Liver (tissue), 9 donors: Measurements from ENCODE around the gene PLA2G5. TPM values are rescaled to one million over a fixed set of nuclear protein-coding genes. Genes with fewer than 3 reads are reported as not detected.

Experiments used
- DNase-seq: peaks from one replicate; pipeline ENCODE4 v3.0.0-alpha.2; 2017; ENCODE audit warnings: low spot score
- H3K27ac ChIP-seq, 2 donors: one replicate each; pipeline ENCODE4 v1.7.0; 2013; ENCODE audit warnings: inconsistent platforms in 2 of 2, low read length in 2 of 2, control low read depth in 1 of 2, low read depth in 1 of 2, mild to moderate bottlenecking in 1 of 2
- H3K27me3 ChIP-seq, 4 donors: one replicate each; pipeline versions ENCODE4 v1.6.1 to v1.7.0; 2013; ENCODE audit warnings: low read length in 3 of 4, inconsistent platforms in 1 of 4, mild to moderate bottlenecking in 1 of 4, moderate library complexity in 1 of 4; ENCODE audit not compliant: control insufficient read depth in 4 of 4, insufficient read depth in 4 of 4
- H3K36me3 ChIP-seq, 4 donors: one replicate each; pipeline versions ENCODE4 v1.6.1 to v1.7.0; 2013; ENCODE audit warnings: low read length in 3 of 4, mild to moderate bottlenecking in 3 of 4, low read depth in 1 of 4, moderate library complexity in 1 of 4; ENCODE audit not compliant: control insufficient read depth in 4 of 4, insufficient read depth in 3 of 4
- H3K4me1 ChIP-seq, 4 donors: one replicate each; pipeline versions ENCODE4 v1.6.1 to v1.7.0; 2013; ENCODE audit warnings: low read length in 3 of 4, mild to moderate bottlenecking in 3 of 4, moderate library complexity in 1 of 4; ENCODE audit not compliant: control insufficient read depth in 4 of 4, insufficient read depth in 4 of 4
- H3K4me3 ChIP-seq, 3 donors: one replicate each; pipeline versions ENCODE4 v1.6.1 to v1.7.0; 2013; ENCODE audit warnings: low read length in 3 of 3, control low read depth in 1 of 3, low read depth in 1 of 3, mild to moderate bottlenecking in 1 of 3
- H3K9ac ChIP-seq, 2 donors: one replicate each; pipeline ENCODE4 v1.7.0; 2013; ENCODE audit warnings: low read length in 2 of 2, mild to moderate bottlenecking in 2 of 2, moderate library complexity in 2 of 2, control low read depth in 1 of 2, low read depth in 1 of 2
- H3K9me3 ChIP-seq, 4 donors: one replicate each; pipeline versions ENCODE4 v1.6.1 to v1.7.0; 2013; ENCODE audit warnings: low read length in 3 of 4; ENCODE audit not compliant: control insufficient read depth in 4 of 4
- EGR1 ChIP-seq, 2 donors: IDR thresholded peaks; 2 replicates each; pipeline ENCODE4 v1.6.1; 2016 to 2018; ENCODE audit warnings: antibody characterized with exemption in 2 of 2, low read depth in 2 of 2
- FOXA1 ChIP-seq: IDR thresholded peaks from 2 replicates; pipeline ENCODE4 v1.6.1; 2016; ENCODE audit warnings: antibody characterized with exemption
- GABPA ChIP-seq, 2 donors: IDR thresholded peaks in 1 of 2; conservative IDR thresholded peaks in 1 of 2; 2 replicates each; pipeline ENCODE4 v1.6.1; 2016; ENCODE audit warnings: antibody characterized with exemption in 2 of 2, mild to moderate bottlenecking in 1 of 2, moderate library complexity in 1 of 2
- HNF4A ChIP-seq, 2 donors: conservative IDR thresholded peaks; 2 replicates each; pipeline ENCODE4 v1.6.1; 2016; ENCODE audit warnings: antibody characterized with exemption in 2 of 2, mild to moderate bottlenecking in 2 of 2
- HNF4G ChIP-seq: IDR thresholded peaks from 2 replicates; pipeline ENCODE4 v1.6.1; 2016; ENCODE audit warnings: antibody characterized with exemption
- JUND ChIP-seq, 2 donors: IDR thresholded peaks; 2 replicates each; pipeline ENCODE4 v1.6.1; 2016; ENCODE audit warnings: antibody characterized with exemption in 2 of 2
- NR2F2 ChIP-seq: IDR thresholded peaks from 2 replicates; pipeline ENCODE4 v1.6.1; 2016; ENCODE audit warnings: antibody characterized with exemption
- RAD21 ChIP-seq, 2 donors: IDR thresholded peaks; 2 replicates each; pipeline ENCODE4 v1.6.1; 2016; ENCODE audit warnings: antibody characterized with exemption in 2 of 2, mild to moderate bottlenecking in 2 of 2
- RXRA ChIP-seq, 2 donors: IDR thresholded peaks; 2 replicates each; pipeline ENCODE4 v1.6.1; 2017 to 2018; ENCODE audit warnings: antibody characterized with exemption in 2 of 2, mild to moderate bottlenecking in 1 of 2
- SP1 ChIP-seq: IDR thresholded peaks from 2 replicates; pipeline ENCODE4 v1.6.1; 2018; ENCODE audit warnings: antibody characterized with exemption, mild to moderate bottlenecking
- TAF1 ChIP-seq: conservative IDR thresholded peaks from 2 replicates; pipeline ENCODE4 v1.6.1; 2016; ENCODE audit warnings: antibody characterized with exemption, mild to moderate bottlenecking
- YY1 ChIP-seq: IDR thresholded peaks from 2 replicates; pipeline ENCODE4 v1.6.1; 2016; ENCODE audit warnings: antibody characterized with exemption, mild to moderate bottlenecking
- WGBS: extraction: QIAGEN DNeasy Blood & Tissue Kit; methylation state at CpG from one replicate; pipeline ENCODE4 v1.1.7; 2013; 5-methylcytosine and 5-hydroxymethylcytosine counted together
- polyA plus RNA-seq, 2 donors: library from polyadenylated mRNA; stranded (reverse) in 1 of 2; unstranded in 1 of 2; fragments of 200-250 nt in 1 of 2; fragments of >200 nt in 1 of 2; fragmentation: Nextera tagmentation in 1 of 2; extraction: Ambion mirVana in 1 of 2; gene quantifications; one replicate each; pipeline versions ENCODE4 v1.2.1 to v1.2.3, GENCODE V29; 2013 to 2015
- total RNA-seq, 2 donors: library from RNA; depleted of rRNA; stranded (reverse); fragments of >200 nt; gene quantifications; one replicate each; pipeline ENCODE4 v1.2.3, GENCODE V29; 2014
- TF ChIP-seq, protein P1 (sequence below): fragments of 150-350 bp; IDR thresholded peaks from 2 replicates; pipeline ENCODE4 v1.5.1; 2017; ENCODE audit warnings: improper control_type of control experiment, low read depth, low read length; ENCODE audit not compliant: missing input control
- TF ChIP-seq, protein P2 (sequence below): IDR thresholded peaks from 2 replicates; pipeline ENCODE4 v1.6.1; 2016; ENCODE audit warnings: antibody characterized with exemption
- TF ChIP-seq, protein P3 (sequence below): IDR thresholded peaks from 2 replicates; pipeline ENCODE4 v1.6.1; 2016; ENCODE audit warnings: antibody characterized with exemption
- TF ChIP-seq, protein P4 (sequence below): IDR thresholded peaks from 2 replicates; pipeline ENCODE4 v1.6.1; 2016; ENCODE audit warnings: antibody characterized with exemption
- TF ChIP-seq, protein P5 (sequence below): IDR thresholded peaks from 2 replicates; pipeline ENCODE4 v1.6.1; 2016; ENCODE audit warnings: antibody characterized with exemption, mild to moderate bottlenecking
- donor health status: healthy.
- donor health status: healthy.
- donor health status: healthy.
- donor health status: healthy.
- donor health status: healthy.

Gene PLA2G5
- total and polyA plus RNA-seq, 4 donors = 2.0 to 2.9 (median 2.3) TPM; not detected in 1

DNA sequence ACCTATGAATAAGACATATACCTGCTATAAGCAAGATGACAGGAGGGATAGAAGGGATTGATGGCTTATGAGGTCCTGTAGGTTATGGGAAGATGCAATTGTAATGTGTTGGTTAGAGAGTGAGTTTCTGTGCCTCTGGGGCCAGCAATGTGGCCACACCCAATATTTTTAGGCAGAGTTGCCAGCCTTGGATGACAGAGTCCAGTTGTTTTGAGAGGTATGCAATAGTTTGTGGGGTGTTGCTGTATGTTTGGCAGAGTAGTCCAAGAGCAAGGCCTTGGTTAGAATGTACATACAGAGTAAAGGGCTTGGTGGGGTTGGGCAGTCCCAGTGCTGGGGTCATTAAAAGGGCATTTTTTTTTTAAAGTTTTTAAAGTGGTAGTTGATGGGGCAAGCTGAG, 36.6 kb upstream of the PLA2G5 start:
- H3K9me3 ChIP-seq = peaks cover 0 to 2% (median under 1%) of the 10 kb centered on the region in 4 donors
- DNase-seq = no peak
- H3K9ac ChIP-seq = no peak overlapping the region
- TF ChIP-seq RXRA (IDR thresholded peaks at IDR 0.05) (no peak), NR2F2 (no peak), FOXA1 (no peak), HNF4G (no peak), SP1 (no peak), EGR1 (IDR thresholded peaks at IDR 0.05; ENCODE audit: low read depth in 2 of 2) (no peak), HNF4A (conservative IDR thresholded peaks at IDR 0.05) (no peak), TAF1 (no peak), JUND (IDR thresholded peaks at IDR 0.05) (no peak), GABPA (IDR thresholded peaks at IDR 0.05 in 1 of 2, conservative IDR thresholded peaks at IDR 0.05 in 1 of 2) (no peak), RAD21 (IDR thresholded peaks at IDR 0.05) (no peak)
- TF ChIP-seq, protein P1, sequence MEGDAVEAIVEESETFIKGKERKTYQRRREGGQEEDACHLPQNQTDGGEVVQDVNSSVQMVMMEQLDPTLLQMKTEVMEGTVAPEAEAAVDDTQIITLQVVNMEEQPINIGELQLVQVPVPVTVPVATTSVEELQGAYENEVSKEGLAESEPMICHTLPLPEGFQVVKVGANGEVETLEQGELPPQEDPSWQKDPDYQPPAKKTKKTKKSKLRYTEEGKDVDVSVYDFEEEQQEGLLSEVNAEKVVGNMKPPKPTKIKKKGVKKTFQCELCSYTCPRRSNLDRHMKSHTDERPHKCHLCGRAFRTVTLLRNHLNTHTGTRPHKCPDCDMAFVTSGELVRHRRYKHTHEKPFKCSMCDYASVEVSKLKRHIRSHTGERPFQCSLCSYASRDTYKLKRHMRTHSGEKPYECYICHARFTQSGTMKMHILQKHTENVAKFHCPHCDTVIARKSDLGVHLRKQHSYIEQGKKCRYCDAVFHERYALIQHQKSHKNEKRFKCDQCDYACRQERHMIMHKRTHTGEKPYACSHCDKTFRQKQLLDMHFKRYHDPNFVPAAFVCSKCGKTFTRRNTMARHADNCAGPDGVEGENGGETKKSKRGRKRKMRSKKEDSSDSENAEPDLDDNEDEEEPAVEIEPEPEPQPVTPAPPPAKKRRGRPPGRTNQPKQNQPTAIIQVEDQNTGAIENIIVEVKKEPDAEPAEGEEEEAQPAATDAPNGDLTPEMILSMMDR = no peak
- TF ChIP-seq, protein P2, sequence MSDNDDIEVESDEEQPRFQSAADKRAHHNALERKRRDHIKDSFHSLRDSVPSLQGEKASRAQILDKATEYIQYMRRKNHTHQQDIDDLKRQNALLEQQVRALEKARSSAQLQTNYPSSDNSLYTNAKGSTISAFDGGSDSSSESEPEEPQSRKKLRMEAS = no peak
- TF ChIP-seq, protein P3, sequence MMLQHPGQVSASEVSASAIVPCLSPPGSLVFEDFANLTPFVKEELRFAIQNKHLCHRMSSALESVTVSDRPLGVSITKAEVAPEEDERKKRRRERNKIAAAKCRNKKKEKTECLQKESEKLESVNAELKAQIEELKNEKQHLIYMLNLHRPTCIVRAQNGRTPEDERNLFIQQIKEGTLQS = no peak
- TF ChIP-seq, protein P4, sequence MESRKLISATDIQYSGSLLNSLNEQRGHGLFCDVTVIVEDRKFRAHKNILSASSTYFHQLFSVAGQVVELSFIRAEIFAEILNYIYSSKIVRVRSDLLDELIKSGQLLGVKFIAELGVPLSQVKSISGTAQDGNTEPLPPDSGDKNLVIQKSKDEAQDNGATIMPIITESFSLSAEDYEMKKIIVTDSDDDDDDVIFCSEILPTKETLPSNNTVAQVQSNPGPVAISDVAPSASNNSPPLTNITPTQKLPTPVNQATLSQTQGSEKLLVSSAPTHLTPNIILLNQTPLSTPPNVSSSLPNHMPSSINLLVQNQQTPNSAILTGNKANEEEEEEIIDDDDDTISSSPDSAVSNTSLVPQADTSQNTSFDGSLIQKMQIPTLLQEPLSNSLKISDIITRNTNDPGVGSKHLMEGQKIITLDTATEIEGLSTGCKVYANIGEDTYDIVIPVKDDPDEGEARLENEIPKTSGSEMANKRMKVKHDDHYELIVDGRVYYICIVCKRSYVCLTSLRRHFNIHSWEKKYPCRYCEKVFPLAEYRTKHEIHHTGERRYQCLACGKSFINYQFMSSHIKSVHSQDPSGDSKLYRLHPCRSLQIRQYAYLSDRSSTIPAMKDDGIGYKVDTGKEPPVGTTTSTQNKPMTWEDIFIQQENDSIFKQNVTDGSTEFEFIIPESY = no peak
- H3K4me1 ChIP-seq = no peaks in the 10 kb centered on the region
- H3K27ac ChIP-seq = no peak overlapping the region
- H3K27me3 ChIP-seq = no peaks in the 10 kb centered on the region
- no peaks in the 10 kb centered on the region for H3K36me3 ChIP-seq
- H3K4me3 ChIP-seq = no peak overlapping the region

DNA sequence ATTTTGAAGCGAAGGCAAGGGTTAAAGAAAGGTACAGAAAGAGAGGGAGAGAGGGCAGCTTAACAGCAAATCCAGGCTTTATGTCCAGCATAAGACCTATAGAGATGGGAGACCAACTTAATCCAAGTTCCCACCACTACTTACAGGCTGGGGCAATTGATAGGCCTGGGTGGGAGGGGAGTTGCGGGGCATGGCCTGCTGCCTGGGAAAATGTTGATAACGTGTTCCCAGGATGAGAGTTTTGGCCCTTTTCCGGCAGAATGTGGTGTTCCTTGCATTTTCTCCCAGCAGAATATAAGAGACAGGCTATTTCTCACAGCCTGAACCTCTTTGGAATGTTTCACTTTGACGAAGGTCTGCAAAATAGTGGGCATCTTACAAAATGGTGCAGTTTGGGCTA, 34.9 kb upstream of the PLA2G5 start:
- 86% methylated on average over 5 of the region's 5 CpGs for WGBS

More for the DNA sequence above, 34.9 kb upstream of the PLA2G5 start:
- H3K36me3 ChIP-seq = no peaks in the 10 kb centered on the region
- H3K4me1 ChIP-seq = no peaks in the 10 kb centered on the region
- no peak overlapping the region for H3K27ac ChIP-seq
- H3K27me3 ChIP-seq = no peaks in the 10 kb centered on the region
- no peak for DNase-seq
- no peak overlapping the region for H3K4me3 ChIP-seq
- H3K9ac ChIP-seq = no peak overlapping the region
- TF ChIP-seq RXRA (IDR thresholded peaks at IDR 0.05) (no peak), JUND (IDR thresholded peaks at IDR 0.05) (no peak), HNF4G (no peak), NR2F2 (no peak), FOXA1 (no peak), TAF1 (no peak), EGR1 (IDR thresholded peaks at IDR 0.05; ENCODE audit: low read depth in 2 of 2) (no peak), HNF4A (conservative IDR thresholded peaks at IDR 0.05) (no peak), YY1 (no peak)
- TF ChIP-seq, protein P2 = no peak
- TF ChIP-seq, protein P5, sequence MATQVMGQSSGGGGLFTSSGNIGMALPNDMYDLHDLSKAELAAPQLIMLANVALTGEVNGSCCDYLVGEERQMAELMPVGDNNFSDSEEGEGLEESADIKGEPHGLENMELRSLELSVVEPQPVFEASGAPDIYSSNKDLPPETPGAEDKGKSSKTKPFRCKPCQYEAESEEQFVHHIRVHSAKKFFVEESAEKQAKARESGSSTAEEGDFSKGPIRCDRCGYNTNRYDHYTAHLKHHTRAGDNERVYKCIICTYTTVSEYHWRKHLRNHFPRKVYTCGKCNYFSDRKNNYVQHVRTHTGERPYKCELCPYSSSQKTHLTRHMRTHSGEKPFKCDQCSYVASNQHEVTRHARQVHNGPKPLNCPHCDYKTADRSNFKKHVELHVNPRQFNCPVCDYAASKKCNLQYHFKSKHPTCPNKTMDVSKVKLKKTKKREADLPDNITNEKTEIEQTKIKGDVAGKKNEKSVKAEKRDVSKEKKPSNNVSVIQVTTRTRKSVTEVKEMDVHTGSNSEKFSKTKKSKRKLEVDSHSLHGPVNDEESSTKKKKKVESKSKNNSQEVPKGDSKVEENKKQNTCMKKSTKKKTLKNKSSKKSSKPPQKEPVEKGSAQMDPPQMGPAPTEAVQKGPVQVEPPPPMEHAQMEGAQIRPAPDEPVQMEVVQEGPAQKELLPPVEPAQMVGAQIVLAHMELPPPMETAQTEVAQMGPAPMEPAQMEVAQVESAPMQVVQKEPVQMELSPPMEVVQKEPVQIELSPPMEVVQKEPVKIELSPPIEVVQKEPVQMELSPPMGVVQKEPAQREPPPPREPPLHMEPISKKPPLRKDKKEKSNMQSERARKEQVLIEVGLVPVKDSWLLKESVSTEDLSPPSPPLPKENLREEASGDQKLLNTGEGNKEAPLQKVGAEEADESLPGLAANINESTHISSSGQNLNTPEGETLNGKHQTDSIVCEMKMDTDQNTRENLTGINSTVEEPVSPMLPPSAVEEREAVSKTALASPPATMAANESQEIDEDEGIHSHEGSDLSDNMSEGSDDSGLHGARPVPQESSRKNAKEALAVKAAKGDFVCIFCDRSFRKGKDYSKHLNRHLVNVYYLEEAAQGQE = no peak
- TF ChIP-seq, protein P3 = no peak
- TF ChIP-seq, protein P4 = no peak
- TF ChIP-seq, protein P1 = no peak
- H3K9me3 ChIP-seq = peaks cover 0 to 2% (median under 1%) of the 10 kb centered on the region in 4 donors
